CD14-positive monocyte (primary cell): ENCODE data around the gene SSR1. TPM values are rescaled to one million over a fixed set of nuclear protein-coding genes. Genes with fewer than 3 reads are reported as not detected.

Experiments used
- DNase-seq, 3 donors: peaks; one replicate each; pipeline ENCODE4 v3.0.0-alpha.2; 2011 to 2022
- H2AFZ ChIP-seq: 2 replicates; pipeline ENCODE4 v1.6.0; 2012; ENCODE audit warnings: mild to moderate bottlenecking, low read depth, low read length, inconsistent platforms; ENCODE audit not compliant: insufficient read depth, poor library complexity, severe bottlenecking
- H3K27ac ChIP-seq, 2 donors: 1 replicate in 1 of 2; 2 replicates in 1 of 2; pipeline ENCODE4 v1.5.1; 2012 to 2013; ENCODE audit warnings: low read length in 2 of 2, control low read depth in 1 of 2, inconsistent platforms in 1 of 2, low read depth in 1 of 2, mild to moderate bottlenecking in 1 of 2
- H3K27me3 ChIP-seq, 2 donors: one replicate each; pipeline versions ENCODE4 v1.6.0 to v1.6.1; 2011 to 2013; ENCODE audit warnings: low read length in 2 of 2; ENCODE audit not compliant: control insufficient read depth in 2 of 2, insufficient read depth in 2 of 2
- H3K36me3 ChIP-seq, 2 donors: replicated peaks in 1 of 2; 1 replicate in 1 of 2; 2 replicates in 1 of 2; pipeline versions ENCODE4 v1.5.1 to v1.6.1; 2012 to 2013; ENCODE audit warnings: low read length in 2 of 2, control low read depth in 1 of 2, inconsistent platforms in 1 of 2, mild to moderate bottlenecking in 1 of 2; ENCODE audit not compliant: insufficient read depth in 2 of 2, control insufficient read depth in 1 of 2
- H3K4me1 ChIP-seq, 2 donors: 1 replicate in 1 of 2; 2 replicates in 1 of 2; pipeline versions ENCODE4 v1.5.1 to v1.6.1; 2012 to 2013; ENCODE audit warnings: low read length in 2 of 2, control low read depth in 1 of 2, inconsistent platforms in 1 of 2, mild to moderate bottlenecking in 1 of 2, moderate library complexity in 1 of 2; ENCODE audit not compliant: insufficient read depth in 2 of 2, control insufficient read depth in 1 of 2
- H3K4me2 ChIP-seq: replicated peaks from 2 replicates; pipeline ENCODE3; 2012; ENCODE audit warnings: low read length, moderate library complexity, mild to moderate bottlenecking; ENCODE audit not compliant: poor library complexity, severe bottlenecking; ENCODE audit errors: extremely low read depth
- H3K4me3 ChIP-seq, 3 experiments: fragments of 200-600 bp in 1 of 3; sonication (generic) in 1 of 3; replicated peaks in 1 of 3; 1 replicate in 2 of 3; 2 replicates in 1 of 3; pipeline ENCODE4 v1.5.1; 2011 to 2013; ENCODE audit warnings: low read length in 3 of 3, mild to moderate bottlenecking in 3 of 3, control low read depth in 2 of 3, low read depth in 2 of 3, inconsistent platforms in 1 of 3, moderate library complexity in 1 of 3
- H3K79me2 ChIP-seq: 2 replicates; pipeline ENCODE4 v1.6.0; 2012; ENCODE audit warnings: mild to moderate bottlenecking, control low read depth, inconsistent platforms, low read length, moderate library complexity; ENCODE audit not compliant: insufficient read depth
- H3K9ac ChIP-seq: 2 replicates; pipeline ENCODE4 v1.6.0; 2017; ENCODE audit warnings: low read length, mild to moderate bottlenecking; ENCODE audit not compliant: insufficient read depth, poor library complexity, severe bottlenecking
- H3K9me3 ChIP-seq, 2 donors: replicated peaks in 1 of 2; 1 replicate in 1 of 2; 2 replicates in 1 of 2; pipeline versions ENCODE4 v1.5.1 to v1.6.1; 2012 to 2013; ENCODE audit warnings: low read length in 2 of 2, control low read depth in 1 of 2; ENCODE audit not compliant: control insufficient read depth in 1 of 2, insufficient read depth in 1 of 2
- H4K20me1 ChIP-seq: 2 replicates; pipeline ENCODE4 v1.6.0; 2012; ENCODE audit warnings: mild to moderate bottlenecking, low read length, control low read depth, moderate library complexity; ENCODE audit not compliant: insufficient read depth
- H3K27ac Mint-ChIP-seq, 7 donors: one replicate each; pipeline ENCODE4 v1.8.0; 2020; ENCODE audit warnings: mild to moderate bottlenecking in 7 of 7, mixed read lengths in 7 of 7, moderate library complexity in 6 of 7, inconsistent platforms in 2 of 7
- H3K27me3 Mint-ChIP-seq, 3 donors: one replicate each; pipeline ENCODE4 v1.8.0; 2021 to 2022; ENCODE audit warnings: low read depth in 3 of 3, mild to moderate bottlenecking in 3 of 3, mixed read lengths in 3 of 3, moderate library complexity in 3 of 3, inconsistent platforms in 1 of 3
- H3K36me3 Mint-ChIP-seq, 2 donors: one replicate each; pipeline ENCODE4 v1.8.0; 2020; ENCODE audit warnings: mixed read lengths in 2 of 2, inconsistent platforms in 1 of 2, mild to moderate bottlenecking in 1 of 2
- H3K4me1 Mint-ChIP-seq: one replicate; pipeline ENCODE4 v1.8.0; 2020; ENCODE audit warnings: mild to moderate bottlenecking, mixed read lengths
- H3K4me3 Mint-ChIP-seq, 2 donors: one replicate each; pipeline ENCODE4 v1.8.0; 2020; ENCODE audit warnings: mild to moderate bottlenecking in 2 of 2, mixed read lengths in 2 of 2, moderate library complexity in 1 of 2
- H3K9me3 Mint-ChIP-seq, 7 donors: one replicate each; pipeline ENCODE4 v1.8.0; 2020 to 2022; ENCODE audit warnings: mixed read lengths in 7 of 7, mild to moderate bottlenecking in 6 of 7, moderate library complexity in 6 of 7, inconsistent platforms in 2 of 7
- CTCF ChIP-seq: fragments of 200-600 bp; IDR thresholded peaks from one replicate; pipeline ENCODE4 v1.8.0; 2022; ENCODE audit warnings: antibody characterized with exemption, mild to moderate bottlenecking
- WGBS: methylation state at CpG from one replicate; pipeline ENCODE4 v1.1.5; 2013; ENCODE audit warnings: missing lambda C conversion rate; ENCODE audit not compliant: insufficient coverage; 5-methylcytosine and 5-hydroxymethylcytosine counted together
- intact Hi-C, 2 donors: fragments of 100-400 bp; cut with micrococcal nuclease; formaldehyde crosslinking; loops; one replicate each; pipeline versions ENCODE4 v1.15.0 to v1.15.1; 2023
- polyA plus RNA-seq, 3 donors: library from polyadenylated mRNA; depleted of rRNA in 1 of 3; unstranded in 2 of 3; stranded (reverse) in 1 of 3; fragments of 300-500 nt in 2 of 3; fragments of >200 nt in 1 of 3; fragmentation: Illumina TruSeq in 2 of 3; gene quantifications; 1 replicate in 2 of 3; 2 replicates in 1 of 3; pipeline ENCODE4 v1.2.3, GENCODE V29; 2012 to 2021

SSR1 gene
- polyA plus RNA-seq, 3 donors: 59.1 to 302 (median 251) TPM

DNA sequence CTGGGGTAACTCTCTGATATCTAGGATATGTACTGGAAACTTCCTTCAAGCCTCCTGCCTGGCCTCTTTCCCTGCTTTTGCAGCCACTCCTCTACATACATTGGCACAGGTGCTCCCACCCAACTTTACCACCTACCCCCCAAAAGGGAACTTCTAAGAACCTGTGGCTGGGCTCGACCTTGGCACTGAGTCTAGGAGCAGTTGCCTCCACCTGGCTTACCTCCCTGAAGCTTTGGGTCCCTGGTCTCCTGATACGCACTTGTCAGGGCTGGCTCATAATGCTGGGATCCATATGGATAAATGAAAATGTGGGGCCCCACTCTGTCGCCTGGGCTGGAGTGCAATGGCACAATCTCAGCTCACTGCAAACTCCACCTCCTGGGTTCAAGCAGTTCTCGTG lies 56.2 kb downstream of the SSR1 start:
- Mint-ChIP-seq H3K4me3 (peak overlapping the region in 1 of 2 donors; percentile 39), H3K27me3 (peaks cover 0 to 3% (median 0%) of the 10 kb centered on the region in 3 donors), H3K27ac (peak overlapping the region; percentile 63 to 97 (median 93)), H3K9me3 (peaks cover 0 to 12% (median 4%) of the 10 kb centered on the region in 7 donors), H3K36me3 (peaks cover 6 to 17% of the 10 kb centered on the region in 2 donors), H3K4me1 (peaks cover 95% of the 10 kb centered on the region)
- Histone ChIP-seq H3K36me3 (no peaks in the 10 kb centered on the region), H3K27ac (peak overlapping the region; percentile 69 to 83), H3K9me3 (peaks cover 0 to 4% of the 10 kb centered on the region in 2 donors), H4K20me1 (no peaks in the 10 kb centered on the region), H2AFZ (no peak overlapping the region), H3K4me3 (no peak overlapping the region), H3K9ac (no peak overlapping the region), H3K79me2 (peaks cover 28% of the 10 kb centered on the region), H3K4me1 (peaks cover 87 to 100% of the 10 kb centered on the region in 2 donors), H3K4me2 (no peak overlapping the region), H3K27me3 (no peaks in the 10 kb centered on the region)
- TF ChIP-seq CTCF: no peak
- no peak for DNase-seq
- intact Hi-C loops: no loop called here
- 100% methylated on average over 3 of the region's 4 CpGs for WGBS

DNA sequence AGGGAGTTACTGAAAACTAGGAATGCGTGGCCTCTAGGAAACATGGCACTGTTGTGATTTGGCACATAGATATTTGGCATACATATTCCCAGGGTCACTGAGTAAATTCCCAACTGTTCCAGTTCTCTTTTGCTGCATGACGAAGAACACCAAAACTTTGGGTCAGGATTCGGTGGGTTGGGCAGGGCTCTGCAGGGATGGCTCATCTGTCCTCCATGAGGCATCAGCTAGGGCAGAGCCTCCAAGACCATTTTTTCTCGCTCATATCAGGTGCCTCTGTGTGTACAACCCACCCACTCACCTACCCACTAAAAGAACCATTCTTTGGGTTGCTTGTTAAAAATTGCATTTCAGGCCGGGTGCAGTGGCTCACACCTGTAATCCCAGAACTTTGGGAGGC lies 57.1 kb downstream of the SSR1 start:
- peaks cover 0 to 2% (median 0%) of the 10 kb centered on the region in 3 donors for H3K27me3 Mint-ChIP-seq
- WGBS: 93% methylated on average over 2 of the region's 5 CpGs
- H2AFZ ChIP-seq: no peak overlapping the region
- peaks cover 28% of the 10 kb centered on the region for H3K79me2 ChIP-seq
- H4K20me1 ChIP-seq: no peaks in the 10 kb centered on the region
- peaks cover 0 to 4% of the 10 kb centered on the region in 2 donors for H3K9me3 ChIP-seq
- H3K9ac ChIP-seq: no peak overlapping the region
- peaks cover 0 to 10% (median 4%) of the 10 kb centered on the region in 7 donors for H3K9me3 Mint-ChIP-seq
- peaks cover 11 to 23% of the 10 kb centered on the region in 2 donors for H3K36me3 Mint-ChIP-seq
- TF ChIP-seq CTCF: no peak
- H3K36me3 ChIP-seq: no peaks in the 10 kb centered on the region
- H3K4me1 Mint-ChIP-seq: peaks cover 95% of the 10 kb centered on the region
- intact Hi-C loops: no loop called here
- peak overlapping the region; percentile 69 to 83 for H3K27ac ChIP-seq
- H3K4me3 Mint-ChIP-seq: peak overlapping the region in 1 of 2 donors; percentile 84
- no peak for DNase-seq
- H3K4me1 ChIP-seq: peaks cover 89 to 100% of the 10 kb centered on the region in 2 donors
- H3K27ac Mint-ChIP-seq: peak overlapping the region; percentile 88 to 97 (median 95)
- H3K27me3 ChIP-seq: no peaks in the 10 kb centered on the region
- H3K4me3 ChIP-seq: peak overlapping the region in 2 of 3 experiments; percentile 1 to 62
- H3K4me2 ChIP-seq: peak overlapping the region; percentile 71
